ENCODE data around the gene ACBD7.

Gene ACBD7

DNA sequence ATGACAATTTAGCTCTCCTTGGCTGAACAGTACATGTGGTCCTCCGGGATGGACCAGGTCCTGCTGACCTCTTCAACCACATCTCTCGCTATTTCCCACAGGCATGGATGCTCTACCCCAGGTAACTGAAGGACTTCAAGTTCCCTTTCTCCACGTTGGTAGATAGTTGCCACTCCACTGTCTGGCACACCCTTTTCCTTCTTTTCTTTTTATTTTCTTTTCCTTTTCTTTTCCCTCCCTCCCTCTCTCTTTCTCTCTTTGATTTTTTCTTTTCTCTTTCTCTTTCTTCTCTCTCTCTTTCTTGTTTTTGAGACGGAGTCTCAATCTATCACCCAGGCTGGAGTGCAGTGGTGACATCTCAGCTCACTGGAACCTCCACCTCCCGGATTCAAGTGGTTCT lies 2.8 kb upstream of the ACBD7 start:
- DNase-seq (ENCODE audit: low read depth), result no peak

DNA sequence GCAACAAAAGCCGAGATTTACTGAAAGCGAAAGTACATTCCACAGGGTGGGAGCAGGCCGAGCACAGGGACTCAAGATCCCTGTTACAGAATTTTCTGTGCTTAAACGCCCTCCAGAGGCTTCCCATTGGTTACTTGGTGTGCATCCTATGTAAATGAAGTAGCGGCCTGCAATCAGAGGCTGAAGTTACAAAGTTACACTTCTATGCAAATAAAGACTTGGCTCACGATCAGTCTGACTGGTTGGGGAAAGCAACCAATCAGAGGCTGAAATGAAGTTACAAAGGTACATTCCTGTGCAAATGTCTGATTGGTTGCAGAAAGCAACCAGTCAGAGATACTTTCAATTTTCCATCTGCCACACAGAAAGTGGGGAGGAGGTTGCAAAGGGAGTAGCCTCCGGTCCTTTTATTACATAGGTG lies 4.1 kb downstream of the ACBD7 start:
- DNase-seq (ENCODE audit: low read depth), result peak; percentile 100

DNA sequence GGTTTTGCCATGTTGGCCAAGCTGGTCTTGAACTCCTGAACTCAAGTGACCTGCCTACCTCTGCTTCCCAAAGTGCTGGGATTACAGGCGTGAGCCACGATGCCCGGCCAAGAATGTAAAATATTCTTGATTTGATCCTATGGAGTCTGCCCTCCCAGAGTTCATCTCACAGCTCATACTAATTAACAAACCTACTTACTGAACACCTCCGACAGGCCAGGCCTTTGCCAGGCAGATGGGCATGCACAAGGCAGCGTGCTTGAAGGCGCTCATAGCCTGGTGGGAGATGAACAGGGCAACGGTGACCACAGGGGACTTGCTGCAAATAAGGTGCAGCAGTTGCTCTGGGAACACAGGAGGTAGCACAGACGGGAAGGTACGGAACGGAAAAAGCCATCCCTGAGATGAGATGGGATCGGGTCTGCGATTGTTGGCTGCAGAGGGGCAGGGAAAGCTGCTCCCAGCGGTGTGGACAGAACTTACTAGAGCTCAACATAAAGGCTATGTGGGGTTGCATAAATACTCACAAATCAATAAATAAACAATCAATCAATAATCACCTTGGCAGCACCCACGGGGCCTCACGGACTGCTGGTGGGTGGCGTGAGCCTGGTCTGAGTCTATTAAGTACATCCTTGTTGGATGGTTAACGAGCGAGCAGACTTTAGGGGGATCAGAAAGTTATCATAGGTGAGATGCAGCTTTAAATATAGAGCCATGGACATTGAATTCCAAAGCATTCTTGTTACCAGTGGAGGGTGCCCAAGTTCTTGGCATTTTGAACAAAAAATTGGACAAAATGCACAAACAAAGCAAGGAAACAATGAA lies 4.7 kb downstream of the ACBD7 start:
- no peak for DNase-seq (ENCODE audit: low read depth)

DNA sequence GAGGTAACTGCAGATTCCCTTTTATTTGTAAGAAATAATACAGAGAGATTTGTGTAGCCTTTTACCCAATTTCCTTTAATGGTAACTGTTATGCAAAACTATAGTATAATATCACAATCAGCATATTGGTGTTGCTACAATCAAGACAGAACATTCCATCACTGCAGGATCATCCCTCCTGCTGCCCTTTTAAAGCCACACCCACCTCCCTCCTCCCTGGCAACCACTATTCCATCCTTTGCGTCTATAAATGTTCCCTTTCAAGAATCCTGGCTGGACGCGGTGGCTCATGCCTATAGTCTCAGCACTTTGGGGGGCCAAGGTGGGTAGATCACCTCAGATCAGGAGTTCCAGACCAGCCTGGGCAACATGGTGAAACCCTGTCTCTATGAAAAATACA lies 13.2 kb downstream of the ACBD7 start:
- DNase-seq (ENCODE audit: low read depth), result no peak

DNA sequence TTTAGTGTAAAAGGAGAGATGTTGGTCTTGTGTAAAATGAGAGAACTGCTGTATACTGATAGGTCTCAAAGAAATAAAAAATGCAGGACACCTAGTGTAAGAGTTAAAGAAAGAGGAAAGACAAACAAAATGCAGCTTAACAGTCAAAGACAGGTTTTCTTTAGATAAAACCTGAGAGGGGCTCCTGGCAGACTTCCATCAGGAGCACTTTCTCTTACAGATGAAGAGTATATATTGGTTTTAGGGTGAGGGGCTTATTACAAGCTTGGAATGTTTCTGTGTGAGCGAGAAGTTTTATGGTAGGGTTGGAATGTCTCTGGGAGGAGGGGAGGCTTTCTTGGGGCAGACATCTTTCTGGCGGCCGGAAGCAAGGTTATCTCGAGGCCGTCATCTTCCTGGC lies 16.2 kb downstream of the ACBD7 start:
- DNase-seq (ENCODE audit: low read depth), result no peak

DNA sequence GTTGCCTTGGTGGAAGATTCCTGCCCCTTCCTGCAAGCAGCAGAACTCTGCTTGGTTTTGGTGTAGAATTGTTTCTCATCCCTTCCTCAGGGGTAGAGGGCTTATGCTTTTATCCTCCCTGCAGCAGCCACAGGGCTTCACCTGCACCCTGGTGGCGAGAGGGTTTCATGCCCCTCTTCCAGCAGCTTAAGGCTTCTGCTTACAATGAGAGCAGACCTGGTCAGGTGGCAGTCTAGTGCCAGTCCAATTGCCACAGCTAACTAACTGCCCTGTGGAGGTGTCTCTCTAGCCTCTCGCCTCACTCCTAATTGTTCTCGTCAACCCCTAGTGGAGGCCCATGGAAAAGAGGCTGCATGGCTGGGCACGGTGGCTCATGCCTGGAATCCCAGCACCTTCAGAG lies 19.3 kb downstream of the ACBD7 start:
- no peak for DNase-seq (ENCODE audit: low read depth)

DNA sequence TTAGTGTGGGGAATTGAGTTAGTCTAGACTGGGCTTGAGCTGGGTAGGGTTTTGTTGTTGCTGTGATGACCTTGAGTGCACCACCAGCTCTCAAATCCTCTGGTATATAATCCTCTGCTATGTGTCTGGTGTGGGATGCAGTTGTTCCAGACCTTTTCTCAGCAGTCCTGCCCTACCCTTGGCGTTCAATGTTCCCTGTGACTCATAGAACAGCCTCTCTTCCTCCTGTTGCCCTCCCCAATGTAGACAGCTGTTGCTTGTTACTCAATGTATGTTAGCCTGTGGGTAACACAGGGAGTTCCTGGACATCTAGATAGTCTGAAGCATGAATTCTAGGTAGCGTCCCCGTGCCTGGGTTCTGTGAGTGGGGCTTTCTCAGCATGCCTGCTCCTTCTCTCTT lies 19.8 kb downstream of the ACBD7 start:
- DNase-seq (ENCODE audit: low read depth), result peak; percentile 98

DNA sequence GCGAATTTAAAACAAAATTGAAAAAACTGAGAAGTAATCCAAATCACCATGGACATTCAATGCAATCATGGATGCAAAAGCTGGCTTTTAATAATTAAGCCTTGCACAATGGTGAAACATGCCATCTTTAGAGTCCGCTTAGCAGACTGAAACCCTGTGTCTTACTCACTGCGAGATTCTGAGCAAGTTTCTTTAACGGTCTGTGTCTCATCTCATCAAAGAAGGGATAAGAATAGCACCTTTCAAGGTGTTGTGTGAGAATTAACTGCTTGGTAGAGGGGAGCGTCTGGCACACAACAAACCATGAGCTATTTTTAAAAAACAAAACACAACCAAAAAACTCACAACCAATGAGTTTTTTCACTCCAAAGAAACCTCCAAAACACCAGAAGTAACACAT lies 21.4 kb downstream of the ACBD7 start:
- DNase-seq (ENCODE audit: low read depth), result no peak

DNA sequence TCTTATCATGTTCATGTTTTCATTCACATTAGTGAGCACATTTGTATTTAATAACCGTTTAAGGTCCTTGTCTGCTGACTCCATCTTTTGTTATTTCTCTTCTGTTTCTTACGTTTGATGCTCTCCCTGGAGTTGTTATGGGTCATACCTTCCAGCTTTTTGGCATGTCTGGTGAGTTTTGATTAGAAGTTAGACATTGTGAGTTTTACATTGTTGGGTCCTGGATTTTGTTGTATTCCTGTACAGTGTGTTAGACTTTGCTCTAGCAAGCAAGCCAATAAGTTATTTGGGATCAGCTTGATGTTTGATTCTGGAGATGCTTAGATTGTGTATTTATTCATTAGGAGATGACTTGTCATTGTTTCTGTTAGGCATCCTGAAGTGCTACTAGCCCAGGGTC lies 27.9 kb downstream of the ACBD7 start:
- no peak for DNase-seq (ENCODE audit: low read depth)

DNA sequence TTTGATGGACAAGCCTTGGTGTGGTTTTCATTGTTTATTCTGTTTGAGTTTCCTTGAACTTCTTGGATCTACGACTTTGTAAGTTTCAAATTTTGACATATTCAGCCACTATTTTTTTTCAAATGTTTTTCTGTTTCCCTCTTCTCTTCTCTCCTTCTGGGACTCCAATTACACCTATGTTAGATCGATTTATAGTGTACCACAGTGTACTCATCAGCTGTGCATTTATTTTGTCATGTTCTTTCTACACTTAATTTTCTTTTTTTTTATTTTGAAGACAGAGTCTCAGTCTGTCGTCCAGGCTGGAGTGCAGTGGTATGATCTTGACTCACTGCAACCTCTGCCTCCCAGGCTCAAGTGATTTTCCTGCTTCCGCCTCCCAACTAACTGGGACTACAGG lies 28.7 kb downstream of the ACBD7 start:
- no peak for DNase-seq (ENCODE audit: low read depth)

DNA sequence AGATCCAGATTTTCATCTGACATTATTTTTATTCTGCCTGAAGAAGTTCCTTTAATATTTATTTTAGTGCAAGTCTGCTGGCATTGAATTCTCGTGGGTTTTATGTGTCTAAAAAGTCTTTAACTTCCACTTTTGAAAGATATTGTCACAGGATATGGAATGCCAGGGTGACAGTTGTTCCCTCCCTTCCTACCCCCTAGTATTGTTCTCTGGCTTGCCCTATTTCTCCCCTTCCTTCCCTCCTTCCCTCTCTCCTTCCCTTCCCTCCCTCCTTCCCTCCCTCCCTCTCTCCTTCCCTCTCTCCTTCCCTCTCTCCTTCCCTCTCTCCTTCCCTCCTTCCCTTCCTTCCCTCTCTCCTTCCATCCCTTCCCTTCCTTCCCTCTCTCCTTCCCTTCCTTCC lies 29.9 kb downstream of the ACBD7 start:
- DNase-seq (ENCODE audit: low read depth), result no peak

DNA sequence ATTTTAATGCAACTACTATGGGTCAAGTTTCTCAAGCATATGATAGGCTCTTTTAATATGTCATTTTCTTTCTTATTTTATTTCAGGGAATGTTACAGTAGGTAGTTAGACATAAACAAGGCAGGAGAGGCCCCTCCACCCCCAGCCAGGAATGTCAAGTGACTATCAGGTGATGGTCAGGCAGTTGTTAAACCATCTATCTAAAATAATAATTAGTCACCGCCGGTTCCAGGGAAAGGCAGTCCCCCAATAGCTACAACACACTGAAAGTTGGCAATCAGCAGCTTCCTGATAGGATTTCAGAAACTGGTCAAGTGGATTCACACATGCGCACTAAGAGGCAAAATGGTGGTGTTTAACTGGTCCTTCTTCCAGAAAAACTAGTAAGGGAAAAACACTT lies 35.5 kb downstream of the ACBD7 start:
- DNase-seq (ENCODE audit: low read depth), result no peak

DNA sequence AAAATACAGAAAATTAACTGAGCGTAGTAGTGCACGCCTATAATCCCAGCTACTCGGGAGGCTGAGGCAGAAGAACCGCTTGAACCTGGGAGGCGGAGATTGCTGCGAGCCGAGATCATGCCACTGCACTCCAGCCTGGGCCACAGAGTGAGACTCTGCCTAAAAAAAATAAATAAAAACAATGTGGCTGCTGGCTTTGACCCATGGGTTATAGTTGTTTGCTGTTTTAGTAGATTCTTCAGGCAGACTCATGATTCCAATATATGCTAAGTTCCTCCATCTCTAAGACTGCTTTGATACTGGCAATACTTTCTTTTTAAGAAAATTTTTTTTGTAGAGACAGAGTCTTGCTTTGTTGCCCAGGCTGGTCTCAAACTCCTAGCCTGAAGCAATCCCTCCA lies 36.5 kb downstream of the ACBD7 start:
- DNase-seq (ENCODE audit: low read depth), result peak; percentile 11

DNA sequence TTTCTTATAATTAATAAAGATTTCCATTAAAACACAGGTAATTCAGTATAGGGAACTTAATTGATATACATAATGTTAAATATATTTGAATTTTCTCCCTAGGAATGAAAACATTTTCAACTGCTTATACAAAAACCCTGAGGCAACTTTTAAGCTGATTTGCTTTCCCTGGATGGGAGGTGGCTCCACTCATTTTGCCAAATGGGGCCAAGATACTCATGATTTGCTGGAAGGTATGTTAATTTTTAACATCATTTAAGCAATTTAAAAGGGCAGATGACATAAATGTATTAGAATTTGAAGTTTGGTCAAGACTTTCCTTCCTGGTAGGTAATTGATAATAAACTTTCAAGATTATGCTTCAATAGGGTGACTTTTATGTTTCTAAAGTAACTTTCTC lies 39.0 kb downstream of the ACBD7 start:
- no peak for DNase-seq (ENCODE audit: low read depth)

DNA sequence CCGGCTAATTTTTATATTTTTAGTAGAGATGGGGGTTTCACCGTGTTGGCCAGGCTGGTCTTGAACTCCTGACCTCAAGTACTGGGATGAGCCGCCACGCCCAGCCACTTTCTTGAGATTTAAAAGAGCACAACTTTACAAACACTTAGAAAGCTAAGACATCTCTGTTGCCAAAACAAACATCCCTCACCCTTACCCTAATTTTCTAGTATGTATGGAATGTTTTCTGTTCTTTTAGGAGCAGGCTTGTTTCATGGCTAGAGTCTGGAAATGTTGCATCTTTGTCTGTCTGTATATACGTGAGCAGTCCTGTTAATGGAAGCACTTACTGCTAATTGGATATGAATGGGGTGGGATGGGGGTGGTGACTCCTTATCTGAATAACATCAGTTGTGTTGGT lies 42.0 kb downstream of the ACBD7 start:
- peak; percentile 86 for DNase-seq (ENCODE audit: low read depth)

DNA sequence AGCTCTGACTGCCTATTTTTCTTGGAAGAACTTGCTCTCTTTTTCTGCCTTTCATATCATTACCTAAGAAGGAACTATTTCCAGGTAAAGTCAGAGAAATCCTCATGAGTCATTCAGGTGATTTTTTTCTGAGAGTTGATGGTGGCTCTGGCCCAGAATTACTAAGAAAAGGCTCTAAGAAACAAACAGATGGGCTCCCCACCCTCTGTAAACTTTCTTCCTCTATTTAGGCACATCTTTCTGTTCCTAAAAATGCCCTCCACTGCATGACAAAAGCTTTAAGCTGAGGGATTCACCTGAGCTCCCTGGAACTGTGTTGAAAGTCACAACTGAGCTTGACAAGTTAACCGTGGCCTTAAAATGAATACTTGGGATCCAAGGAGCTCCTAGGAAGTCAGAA lies 43.2 kb downstream of the ACBD7 start:
- DNase-seq (ENCODE audit: low read depth), result no peak

DNA sequence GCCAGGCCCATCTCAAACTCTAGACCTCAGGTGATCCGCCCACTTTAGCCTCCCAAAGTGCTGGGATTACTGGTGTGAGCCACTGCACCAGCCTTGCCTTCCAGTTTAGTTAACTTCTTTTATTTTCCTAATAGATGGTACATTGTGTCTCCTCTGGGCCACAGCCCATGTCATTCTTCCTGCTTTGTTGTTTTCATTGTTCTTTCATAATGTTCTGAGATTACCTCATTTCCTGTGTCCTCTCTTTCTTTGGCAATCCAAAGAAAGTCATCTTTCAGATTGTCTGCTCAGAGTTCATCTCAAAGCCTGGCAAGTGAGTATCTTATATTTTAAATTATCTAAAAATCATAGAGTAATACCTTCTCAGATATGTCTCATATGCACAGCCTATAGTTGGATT lies 44.9 kb downstream of the ACBD7 start, which contains the start of gene OLAH:
OLAH (plus strand) TSS at position 270 of the 400 bp plus-strand sequence. CDS start 3,346 bp downstream, outside the sequence.
- peak; percentile 53 for DNase-seq (ENCODE audit: low read depth)

DNA sequence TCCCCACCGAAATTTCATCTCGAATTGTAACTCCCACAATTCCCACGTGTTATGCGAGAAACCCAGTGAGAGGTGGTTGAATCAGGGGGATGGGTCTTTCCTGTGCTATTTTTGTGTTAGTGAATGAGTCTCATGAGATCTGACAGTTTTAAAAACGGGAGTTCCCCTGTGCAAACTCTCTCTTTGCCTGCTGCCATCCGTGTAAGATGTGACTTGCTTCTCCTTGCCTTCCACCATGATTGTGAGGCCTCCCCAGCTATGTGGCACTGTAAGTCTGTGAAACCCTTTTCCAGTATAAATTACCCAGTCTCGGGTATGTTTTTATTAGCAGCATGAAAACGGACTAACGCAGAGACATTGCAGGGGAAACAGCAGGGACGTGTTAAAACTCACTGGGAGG lies 50.2 kb downstream of the ACBD7 start:
- DNase-seq (ENCODE audit: low read depth), result no peak

DNA sequence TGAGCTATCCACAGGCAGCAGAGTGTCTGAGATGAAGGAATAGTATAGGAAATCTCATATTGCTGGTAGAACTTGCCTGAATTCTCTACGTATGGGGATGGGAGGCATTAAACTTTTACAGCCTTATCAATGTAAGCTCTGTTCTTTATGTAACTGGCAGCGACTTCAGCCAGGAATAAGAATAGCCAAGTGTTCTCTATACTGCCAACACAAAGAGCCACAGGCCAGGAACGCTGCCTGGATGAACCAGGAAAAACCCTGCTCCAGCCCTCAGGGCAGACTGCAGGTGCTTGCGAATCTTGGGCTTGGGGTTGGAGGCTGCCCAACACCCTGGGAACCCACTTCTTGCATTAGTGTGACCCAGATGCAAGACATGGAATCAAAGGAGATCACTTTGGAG lies 50.9 kb downstream of the ACBD7 start:
- DNase-seq (ENCODE audit: low read depth), result no peak

DNA sequence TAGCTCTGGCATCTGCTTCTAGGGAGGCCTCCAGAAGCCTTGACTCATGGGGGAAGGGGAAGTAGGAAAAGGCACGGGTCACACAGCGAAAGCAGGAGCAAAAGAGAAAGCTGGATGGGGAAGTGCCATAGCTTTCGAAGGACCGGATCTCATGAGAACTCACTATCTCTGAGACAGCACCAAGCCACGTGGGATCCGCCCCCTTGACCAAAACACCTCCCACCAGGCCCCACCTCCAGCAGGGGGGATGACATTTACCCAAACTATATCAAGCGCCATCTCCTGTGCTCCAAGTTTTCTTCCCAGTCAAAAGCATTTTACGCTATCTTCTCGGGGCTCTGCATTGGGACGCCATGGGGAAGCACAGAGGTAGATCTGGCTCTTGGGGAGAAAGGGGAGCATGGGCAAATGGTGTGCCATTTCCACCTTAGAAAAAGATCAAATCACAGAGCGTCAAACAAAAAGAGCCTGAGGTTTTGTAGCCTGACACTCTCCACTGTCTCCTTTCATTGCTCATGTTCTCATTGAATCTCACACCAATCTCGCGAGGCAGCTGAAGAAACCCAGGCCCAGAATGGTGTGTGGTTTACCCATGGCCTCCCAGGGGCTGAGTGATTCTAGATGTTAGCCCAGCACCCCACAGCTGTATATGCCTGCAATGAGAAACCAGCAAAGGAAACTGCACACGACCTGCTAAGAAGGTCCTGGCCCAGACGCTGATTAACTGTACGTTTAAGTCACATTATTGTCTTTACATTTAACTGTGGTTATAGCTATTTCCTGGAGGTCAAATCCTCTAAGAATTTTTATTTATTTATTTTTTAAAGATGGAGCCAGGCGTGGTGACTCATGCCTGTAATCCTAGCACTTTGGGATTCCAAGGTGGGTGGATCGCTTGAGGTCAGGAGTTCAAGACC lies 52.9 kb downstream of the ACBD7 start:
- DNase-seq (ENCODE audit: low read depth), result peak; percentile 96

DNA sequence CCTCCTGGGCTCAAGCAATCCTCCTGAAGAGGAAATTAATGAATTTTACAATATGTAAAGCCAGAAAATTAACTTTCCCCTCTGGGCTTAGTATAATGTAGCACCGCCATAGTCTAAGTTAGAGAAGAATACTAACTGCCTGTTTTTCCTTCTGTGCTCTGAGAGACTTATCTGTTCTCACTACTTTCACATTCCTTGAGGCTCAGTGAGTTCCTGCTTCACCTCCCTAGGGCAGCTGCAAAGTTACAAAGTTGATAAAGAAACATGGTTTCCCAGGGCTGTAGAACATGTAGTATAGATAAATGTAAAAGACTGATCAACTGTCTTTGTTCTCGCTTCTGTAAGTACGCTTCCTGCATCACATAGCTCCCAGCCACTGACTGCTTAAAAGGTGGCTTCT lies 60.8 kb downstream of the ACBD7 start:
- peak; percentile 50 for DNase-seq (ENCODE audit: low read depth)
